ENCODE data around the gene IFIH1.
A peak's percentile ranks its signal among the peaks of the same experiment; 100 is the strongest.

Gene IFIH1

GRCh38 chr2:162297925-162298552 is 20.4 kb downstream of the IFIH1 start:
- Mint-ChIP-seq H3K9me3 (no peaks in the 10 kb centered on the region), H3K27ac (no peak overlapping the region), H3K27me3 (no peaks in the 10 kb centered on the region), H3K36me3 (peaks cover 4 to 5% of the 10 kb centered on the region in 2 donors), H3K4me1 (peaks cover 0 to 2% of the 10 kb centered on the region in 2 donors), H3K4me3 (no peak overlapping the region)
- ATAC-seq (replicated peaks) (peak; percentile 50 to 53), DNase-seq (peak; percentile 13)

- no peak overlapping the region for H3K4me3 Mint-ChIP-seq
- no peaks in the 10 kb centered on the region for H3K4me1 Mint-ChIP-seq
- DNase-seq (no peak), ATAC-seq (replicated peaks) (no peak)
- H3K9me3 Mint-ChIP-seq, result no peaks in the 10 kb centered on the region
- H3K27ac Mint-ChIP-seq, result no peak overlapping the region
- H3K27me3 Mint-ChIP-seq, result no peaks in the 10 kb centered on the region
- H3K36me3 Mint-ChIP-seq, result peaks cover 8% of the 10 kb centered on the region in 2 donors
Measured at GRCh38 chr2:162295009-162295408, 23.5 kb downstream of the IFIH1 start.

DNA sequence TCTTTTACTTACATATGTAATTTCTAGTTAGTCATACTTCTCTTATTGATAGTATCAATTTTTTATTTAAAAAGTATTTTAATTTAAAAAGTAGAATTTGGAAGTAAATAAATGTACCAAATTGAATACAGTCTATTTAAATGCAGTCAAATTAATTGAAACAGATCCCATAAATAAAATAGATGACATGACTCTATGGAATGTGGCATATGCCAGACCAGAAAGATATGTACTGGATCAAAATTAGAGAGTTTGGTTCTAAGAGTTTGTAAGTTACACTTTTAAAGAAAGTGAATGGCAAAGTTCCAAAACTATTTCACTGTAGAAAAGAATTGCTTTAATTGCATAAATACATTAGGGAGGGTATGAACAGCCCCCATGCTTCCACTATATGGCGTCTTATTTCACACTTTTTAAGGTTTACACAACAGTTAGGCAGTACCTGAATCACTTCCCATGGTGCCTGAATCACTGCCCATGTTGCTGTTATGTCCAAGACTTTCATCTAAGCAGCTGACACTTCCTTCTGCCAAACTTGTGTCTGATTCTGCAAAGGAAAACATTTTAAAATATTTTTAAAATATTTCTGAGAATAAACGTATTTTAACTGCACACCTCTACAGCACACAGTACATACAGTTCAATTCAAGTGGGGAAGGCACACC is 25.2 kb downstream of the IFIH1 start:
- ATAC-seq (replicated peaks), result no peak
- H3K4me1 Mint-ChIP-seq, result no peaks in the 10 kb centered on the region
- H3K4me3 Mint-ChIP-seq, result no peak overlapping the region

GRCh38 chr2:162291748-162292147 is 26.7 kb downstream of the IFIH1 start:
- H3K27me3 Mint-ChIP-seq, result no peaks in the 10 kb centered on the region
- H3K4me1 Mint-ChIP-seq, result no peaks in the 10 kb centered on the region

More for the DNA sequence above, 25.2 kb downstream of the IFIH1 start:
- peaks cover 14 to 15% of the 10 kb centered on the region in 2 donors for H3K36me3 Mint-ChIP-seq
- H3K9me3 Mint-ChIP-seq, result no peaks in the 10 kb centered on the region
- no peaks in the 10 kb centered on the region for H3K27me3 Mint-ChIP-seq
- H3K27ac Mint-ChIP-seq, result no peak overlapping the region
- DNase-seq, result no peak

GRCh38 chr2:162282765-162283425 is 35.6 kb downstream of the IFIH1 start:
- Mint-ChIP-seq H3K4me1 (no peaks in the 10 kb centered on the region), H3K9me3 (no peaks in the 10 kb centered on the region), H3K27me3 (no peaks in the 10 kb centered on the region), H3K27ac (no peak overlapping the region), H3K4me3 (no peak overlapping the region), H3K36me3 (peaks cover 18 to 34% of the 10 kb centered on the region in 2 donors)
- ATAC-seq (replicated peaks) (no peak), DNase-seq (no peak)

More at GRCh38 chr2:162291748-162292147, 26.7 kb downstream of the IFIH1 start:
- Mint-ChIP-seq H3K27ac (no peak overlapping the region), H3K9me3 (no peaks in the 10 kb centered on the region), H3K36me3 (peaks cover 17 to 20% of the 10 kb centered on the region in 2 donors), H3K4me3 (no peak overlapping the region)
- DNase-seq (no peak), ATAC-seq (replicated peaks) (no peak)

DNA sequence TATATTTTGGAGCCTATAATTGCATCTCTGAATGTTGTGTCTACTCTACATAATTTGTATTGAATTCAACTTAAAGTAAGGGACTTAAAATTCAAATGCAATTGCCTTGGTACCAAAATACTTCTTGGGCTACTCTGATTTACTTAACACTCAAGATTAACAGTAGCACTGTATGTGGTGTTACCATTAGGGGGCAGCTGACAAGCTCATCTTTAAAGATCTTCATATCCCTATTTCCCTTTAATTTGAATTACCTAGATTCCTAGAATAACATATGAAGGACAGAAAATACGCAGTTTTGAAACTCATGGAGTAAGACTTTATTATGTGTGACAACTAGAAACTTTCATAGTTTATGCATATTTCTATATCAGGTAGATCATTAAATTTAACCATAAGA is 37.8 kb downstream of the IFIH1 start:
- Mint-ChIP-seq H3K4me1 (no peaks in the 10 kb centered on the region), H3K9me3 (no peaks in the 10 kb centered on the region), H3K36me3 (peaks cover 19 to 38% of the 10 kb centered on the region in 2 donors), H3K27me3 (no peaks in the 10 kb centered on the region), H3K27ac (no peak overlapping the region), H3K4me3 (no peak overlapping the region)
- no peak for ATAC-seq (replicated peaks)
- no peak for DNase-seq

DNA sequence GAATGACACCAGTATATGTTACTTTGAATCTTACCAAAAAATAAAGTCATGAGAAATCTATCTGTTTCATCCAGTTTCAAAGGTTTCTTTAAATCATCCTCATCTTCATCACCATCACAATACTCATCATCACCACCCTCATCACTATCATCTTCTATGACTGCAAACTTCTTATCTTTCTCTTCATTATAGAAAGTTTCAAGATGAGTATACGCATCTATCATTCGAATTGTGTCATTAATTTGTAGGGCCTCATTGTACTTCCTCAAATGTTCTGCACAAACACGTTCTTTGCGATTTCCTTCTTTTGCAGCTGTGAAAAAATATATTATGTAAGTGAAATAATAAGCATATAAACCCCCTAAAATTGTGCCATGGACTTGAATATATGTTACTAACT is 41.1 kb downstream of the IFIH1 start:
- Mint-ChIP-seq H3K27me3 (no peaks in the 10 kb centered on the region), H3K36me3 (peaks cover 21 to 37% of the 10 kb centered on the region in 2 donors), H3K4me1 (no peaks in the 10 kb centered on the region), H3K27ac (no peak overlapping the region), H3K4me3 (no peak overlapping the region), H3K9me3 (no peaks in the 10 kb centered on the region)
- ATAC-seq (replicated peaks) (peak in 1 of 2 donors; percentile 44), DNase-seq (no peak)

- H3K4me3 Mint-ChIP-seq, result no peak overlapping the region
- DNase-seq (no peak), ATAC-seq (replicated peaks) (no peak)
- H3K27me3 Mint-ChIP-seq, result no peaks in the 10 kb centered on the region
- H3K4me1 Mint-ChIP-seq, result no peaks in the 10 kb centered on the region
- no peaks in the 10 kb centered on the region for H3K9me3 Mint-ChIP-seq
- H3K27ac Mint-ChIP-seq, result no peak overlapping the region
- peaks cover 42 to 54% of the 10 kb centered on the region in 2 donors for H3K36me3 Mint-ChIP-seq
Measured at GRCh38 chr2:162267996-162268395, 50.5 kb downstream of the IFIH1 start.

GRCh38 chr2:162267496-162267895 is 51.0 kb downstream of the IFIH1 start:
- Mint-ChIP-seq H3K27me3 (no peaks in the 10 kb centered on the region), H3K27ac (no peak overlapping the region), H3K9me3 (no peaks in the 10 kb centered on the region), H3K36me3 (peaks cover 40 to 53% of the 10 kb centered on the region in 2 donors), H3K4me1 (no peaks in the 10 kb centered on the region), H3K4me3 (no peak overlapping the region)
- no peak for DNase-seq
- ATAC-seq (replicated peaks), result no peak

GRCh38 chr2:162266460-162266760 is 52.1 kb downstream of the IFIH1 start:
- no peak overlapping the region for H3K27ac Mint-ChIP-seq
- H3K36me3 Mint-ChIP-seq, result peaks cover 31 to 47% of the 10 kb centered on the region in 2 donors
- DNase-seq (no peak), ATAC-seq (replicated peaks) (no peak)
- peaks cover 5 to 6% of the 10 kb centered on the region in 2 donors for H3K4me1 Mint-ChIP-seq
- no peaks in the 10 kb centered on the region for H3K9me3 Mint-ChIP-seq
- H3K27me3 Mint-ChIP-seq, result no peaks in the 10 kb centered on the region
- no peak overlapping the region for H3K4me3 Mint-ChIP-seq

DNA sequence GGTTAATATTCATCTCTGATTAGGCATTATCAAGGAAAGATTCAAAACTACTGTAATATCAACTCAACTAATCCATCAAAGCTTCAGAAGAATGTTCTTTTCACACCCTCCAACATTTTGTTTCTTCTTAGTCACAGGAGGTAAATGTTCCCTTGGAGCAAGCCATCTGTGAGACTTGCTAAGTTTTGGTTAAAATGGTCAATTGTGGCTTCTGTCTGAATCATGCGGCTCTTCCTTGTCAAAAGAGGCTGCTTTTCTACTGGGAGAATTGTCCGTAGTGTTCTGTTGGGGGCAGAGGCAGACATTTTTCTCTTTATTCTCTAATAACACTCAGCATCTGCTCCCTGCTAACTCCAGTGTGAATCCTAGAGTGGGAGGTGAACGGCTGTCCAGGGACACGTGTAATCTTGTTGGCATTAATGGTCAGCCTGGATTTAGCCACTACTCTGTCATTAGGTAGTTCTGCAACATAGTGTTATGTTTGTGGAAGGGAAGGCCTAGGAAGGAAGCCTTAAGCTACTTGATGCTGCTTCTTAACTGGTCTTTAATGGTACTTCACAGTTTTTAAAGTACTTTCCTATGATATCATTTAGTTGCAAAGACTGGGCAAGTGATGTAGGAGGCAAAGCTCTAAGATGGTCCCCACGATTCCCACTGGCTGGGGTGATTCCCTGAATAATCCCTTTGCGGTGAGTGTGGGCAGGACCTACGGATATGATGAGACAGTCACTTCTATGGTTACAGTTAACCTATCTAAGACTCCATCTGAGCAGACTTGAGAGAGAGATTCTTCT is 52.6 kb downstream of the IFIH1 start:
- no peak for DNase-seq
- Mint-ChIP-seq H3K4me3 (no peak overlapping the region), H3K27me3 (no peaks in the 10 kb centered on the region), H3K36me3 (peaks cover 27 to 45% of the 10 kb centered on the region in 2 donors), H3K27ac (peak overlapping the region; percentile 4), H3K9me3 (no peaks in the 10 kb centered on the region), H3K4me1 (peaks cover 6 to 11% of the 10 kb centered on the region in 2 donors)
- no peak for ATAC-seq (replicated peaks)

DNA sequence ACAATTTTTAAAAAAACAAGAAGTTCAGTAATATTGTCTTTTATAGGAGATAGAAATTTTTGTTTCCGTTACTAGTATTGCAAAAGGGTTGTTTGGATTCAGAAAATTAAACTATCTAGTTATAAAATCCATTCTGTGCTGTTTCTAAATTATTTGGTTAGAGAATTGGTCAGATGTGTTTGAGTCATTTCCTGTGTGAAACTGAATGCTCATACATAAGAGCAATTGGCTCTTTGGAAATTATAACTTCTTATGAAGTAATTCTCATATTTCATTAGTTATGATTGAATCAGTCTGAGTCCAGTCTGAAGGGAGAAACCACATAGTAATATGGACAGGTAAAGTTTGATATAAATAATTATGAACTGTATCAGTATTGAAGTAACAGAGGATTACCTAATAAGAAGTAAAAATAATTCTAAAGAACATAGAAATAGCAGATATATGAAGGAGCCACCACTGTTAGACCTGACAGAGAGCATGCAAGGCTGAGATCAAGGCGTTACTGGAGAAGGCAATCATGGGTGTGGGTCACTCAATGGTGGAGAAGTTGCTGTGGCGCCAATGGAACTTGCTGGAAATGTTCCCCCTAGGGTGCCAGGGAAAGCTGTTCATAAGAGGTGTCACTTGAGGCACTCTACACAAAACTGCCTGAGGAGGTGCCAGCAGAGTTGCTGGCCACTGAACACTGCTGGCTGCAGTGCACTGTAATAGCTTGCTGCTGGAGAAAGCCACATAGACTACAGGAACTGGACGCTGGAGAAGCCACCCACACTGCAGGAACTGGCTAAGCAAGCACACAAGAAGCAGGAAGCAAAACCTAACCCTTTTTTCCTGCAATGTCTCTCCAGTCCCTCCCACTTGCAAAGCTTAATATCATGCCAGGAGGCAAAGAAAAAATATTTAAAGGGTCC is 57.2 kb downstream of the IFIH1 start:
- H3K27ac Mint-ChIP-seq, result no peak overlapping the region
- H3K4me3 Mint-ChIP-seq, result no peak overlapping the region
- peaks cover 9 to 21% of the 10 kb centered on the region in 2 donors for H3K36me3 Mint-ChIP-seq
- ATAC-seq (replicated peaks), result peak; percentile 53 to 64
- DNase-seq, result no peak
- H3K9me3 Mint-ChIP-seq, result no peaks in the 10 kb centered on the region
- H3K27me3 Mint-ChIP-seq, result peaks cover 0 to 14% of the 10 kb centered on the region in 2 donors
- H3K4me1 Mint-ChIP-seq, result peaks cover 6 to 11% of the 10 kb centered on the region in 2 donors

DNA sequence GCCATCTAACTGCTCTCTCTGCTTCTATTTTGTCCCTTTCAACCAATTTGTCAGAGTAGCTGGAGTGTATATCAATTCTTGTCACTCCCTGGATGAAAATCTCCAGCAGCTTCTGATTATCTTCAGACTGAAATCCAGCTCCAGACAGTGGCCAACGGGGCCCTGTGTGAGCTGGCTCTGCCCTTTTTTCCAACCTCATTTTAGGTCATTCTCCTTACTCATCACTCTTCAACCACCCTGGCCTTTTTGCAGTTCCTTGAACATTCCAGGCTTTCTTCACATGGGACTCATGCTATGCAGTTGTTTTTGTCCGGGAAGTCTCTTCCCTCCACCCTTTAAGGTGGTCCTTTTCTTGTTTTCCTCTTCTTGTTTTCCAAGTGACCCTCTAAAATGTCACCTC is 59.8 kb downstream of the IFIH1 start:
- Mint-ChIP-seq H3K4me1 (peaks cover 6 to 11% of the 10 kb centered on the region in 2 donors), H3K27me3 (peaks cover 0 to 14% of the 10 kb centered on the region in 2 donors), H3K27ac (no peak overlapping the region), H3K9me3 (peaks cover 0 to 3% of the 10 kb centered on the region in 2 donors), H3K4me3 (no peak overlapping the region), H3K36me3 (peaks cover 3 to 12% of the 10 kb centered on the region in 2 donors)
- ATAC-seq (replicated peaks), result no peak
- DNase-seq, result no peak
